NCI-H128 (cell line): Measurements from ENCODE around the gene VASP.
"Not testable (repeated sequence)": the region's sequence is repeated elsewhere in the genome, so short reads cannot be mapped to it uniquely, and the experiment has no call there.

Source experiments
- DNase-seq: peaks from one replicate; lab custom pipeline; 2025; ENCODE audit not compliant: unreplicated experiment; lab: John Stamatoyannopoulos, UW

VASP gene

GRCh38 chr19:45496349-45496953 lies 10.8 kb upstream of the VASP start:
- DNase-seq: no peak

DNA sequence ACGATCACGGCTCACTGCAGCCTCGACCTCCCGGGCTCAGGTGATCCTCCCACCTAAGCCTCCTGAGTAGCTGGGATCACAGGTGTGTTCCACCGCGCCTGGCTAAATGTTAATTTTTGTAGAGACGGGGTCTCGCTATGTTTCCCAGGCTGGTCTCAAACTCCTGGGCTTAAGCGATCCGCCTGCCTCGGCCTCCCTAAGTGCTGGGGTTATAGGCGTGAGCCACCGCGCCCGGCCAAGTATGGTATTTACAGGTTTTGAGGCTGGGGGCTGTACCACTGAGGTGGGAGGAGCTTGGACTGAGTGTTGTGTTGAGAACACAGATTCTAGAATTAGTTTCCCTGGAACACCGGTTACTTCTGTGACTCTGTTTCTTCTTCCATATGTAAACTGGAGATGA lies 9.5 kb upstream of the VASP start:
- no peak for DNase-seq

- DNase-seq: peak; percentile 14
Observed at GRCh38 chr19:45498411-45499195, 8.7 kb upstream of the VASP start, which contains the start of gene PPM1N. PPM1N (plus strand) TSS chr19:45498443; CDS start chr19:45498473, 30 bp downstream.

DNA sequence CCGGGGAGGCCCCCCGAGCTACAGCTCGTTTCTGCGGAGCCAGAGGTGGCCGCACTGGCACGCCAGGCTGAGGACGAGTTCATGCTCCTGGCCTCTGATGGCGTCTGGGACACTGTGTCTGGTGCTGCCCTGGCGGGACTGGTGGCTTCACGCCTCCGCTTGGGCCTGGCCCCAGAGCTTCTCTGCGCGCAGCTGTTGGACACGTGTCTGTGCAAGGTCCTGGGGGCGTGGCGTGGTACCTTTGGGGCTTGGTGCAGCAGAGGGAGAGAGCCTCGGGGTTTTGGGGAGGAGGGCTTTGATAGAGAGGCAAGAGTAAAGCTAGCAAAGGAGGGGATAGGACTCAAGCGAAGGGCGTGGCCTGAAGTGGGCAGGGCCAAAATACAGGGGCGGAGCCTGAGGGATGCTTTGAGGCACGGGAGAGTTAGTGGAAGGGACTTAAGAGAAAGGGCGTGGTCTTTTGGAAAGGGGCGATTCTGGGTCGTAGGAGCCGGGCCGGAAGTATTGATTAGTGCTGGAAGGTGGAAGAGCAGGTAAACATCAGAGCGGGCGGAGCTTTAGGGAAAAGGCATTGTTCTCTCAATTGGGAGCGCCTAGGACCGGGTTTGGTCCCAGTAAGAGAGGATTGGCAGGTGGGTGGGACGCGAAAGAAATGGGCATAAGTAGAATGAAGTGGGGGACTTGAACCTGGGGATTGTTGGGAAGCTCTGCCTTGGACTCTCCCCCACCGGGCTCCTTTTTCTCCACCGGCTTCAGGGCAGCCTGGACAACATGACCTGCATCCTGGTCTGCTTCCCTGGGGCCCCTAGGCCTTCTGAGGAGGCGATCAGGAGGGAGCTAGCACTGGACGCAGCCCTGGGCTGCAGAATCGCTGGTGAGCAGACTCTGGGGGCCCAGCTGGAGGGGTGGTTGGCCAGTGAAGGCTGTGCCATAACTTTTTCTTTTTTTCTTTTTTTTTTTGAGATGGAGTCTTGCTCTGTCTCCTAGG lies 7.8 kb upstream of the VASP start:
- peak; percentile 58 for DNase-seq

- no peak for DNase-seq
Observed at GRCh38 chr19:45500918-45501729, 6.2 kb upstream of the VASP start.

DNA sequence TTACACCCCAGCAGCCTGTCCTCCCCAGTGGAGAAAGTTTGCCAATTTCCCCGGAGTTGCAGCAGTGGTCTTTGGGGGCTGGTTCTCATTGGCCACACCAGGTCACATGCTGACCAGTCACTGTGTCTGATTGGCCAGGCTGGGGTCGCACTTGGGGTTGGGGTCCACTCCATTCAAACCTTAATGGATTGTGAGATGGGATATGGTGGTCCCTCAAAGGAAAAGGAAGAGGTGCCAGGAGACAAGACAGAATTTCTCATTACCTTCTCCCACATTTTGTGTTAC lies 5.6 kb upstream of the VASP start:
- no peak for DNase-seq

- DNase-seq: no peak
Observed at GRCh38 chr19:45502111-45502510, 5.2 kb upstream of the VASP start.

- DNase-seq: no peak
Observed at GRCh38 chr19:45503909-45504308, 3.4 kb upstream of the VASP start.

- no peak for DNase-seq
Observed at GRCh38 chr19:45505151-45505995, 1.9 kb upstream of the VASP start.

GRCh38 chr19:45505996-45506245 lies 1.4 kb upstream of the VASP start:
- no peak for DNase-seq

DNA sequence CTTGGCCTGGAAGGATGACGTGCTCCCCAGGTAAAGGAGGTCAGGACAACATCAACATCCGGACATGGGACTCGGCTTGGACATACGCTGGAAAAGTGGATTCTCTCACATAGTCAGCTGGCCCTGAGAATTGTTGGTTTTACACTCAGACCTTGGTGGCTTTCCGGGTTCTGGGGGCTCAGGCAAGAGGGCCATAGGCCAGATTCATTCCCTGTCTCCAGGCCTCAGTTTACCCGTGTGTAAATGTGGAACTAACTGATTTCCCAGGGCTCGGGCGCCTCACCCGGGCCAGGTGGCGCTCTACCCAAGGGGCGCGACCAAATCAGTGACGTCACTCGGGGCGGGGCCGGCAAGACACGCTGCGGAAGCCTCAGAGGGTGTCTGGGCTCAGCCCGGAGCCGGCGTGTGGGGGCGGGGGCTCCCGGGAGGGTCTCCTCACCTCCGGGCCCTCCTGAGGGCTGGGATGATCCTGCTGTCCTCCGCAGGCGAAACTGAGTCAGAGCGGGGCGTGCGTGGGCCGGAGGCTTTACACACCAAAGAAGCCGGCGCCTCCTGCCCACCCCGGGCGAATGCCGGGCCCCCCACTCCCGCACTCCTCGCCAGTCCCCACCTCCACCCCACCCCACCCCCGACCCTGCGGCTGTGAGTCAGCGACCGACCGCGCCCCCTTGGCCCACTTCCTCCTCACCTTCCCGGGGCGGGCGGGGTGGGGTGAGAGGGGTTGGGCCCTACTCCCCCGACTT lies 862 bp upstream of the VASP start:
- peak; percentile 79 for DNase-seq

- no peak for DNase-seq
Observed at GRCh38 chr19:45507872-45508416, 665 bp downstream of the VASP start.

GRCh38 chr19:45508417-45508860 lies 1.2 kb downstream of the VASP start:
- peak; percentile 31 for DNase-seq

DNA sequence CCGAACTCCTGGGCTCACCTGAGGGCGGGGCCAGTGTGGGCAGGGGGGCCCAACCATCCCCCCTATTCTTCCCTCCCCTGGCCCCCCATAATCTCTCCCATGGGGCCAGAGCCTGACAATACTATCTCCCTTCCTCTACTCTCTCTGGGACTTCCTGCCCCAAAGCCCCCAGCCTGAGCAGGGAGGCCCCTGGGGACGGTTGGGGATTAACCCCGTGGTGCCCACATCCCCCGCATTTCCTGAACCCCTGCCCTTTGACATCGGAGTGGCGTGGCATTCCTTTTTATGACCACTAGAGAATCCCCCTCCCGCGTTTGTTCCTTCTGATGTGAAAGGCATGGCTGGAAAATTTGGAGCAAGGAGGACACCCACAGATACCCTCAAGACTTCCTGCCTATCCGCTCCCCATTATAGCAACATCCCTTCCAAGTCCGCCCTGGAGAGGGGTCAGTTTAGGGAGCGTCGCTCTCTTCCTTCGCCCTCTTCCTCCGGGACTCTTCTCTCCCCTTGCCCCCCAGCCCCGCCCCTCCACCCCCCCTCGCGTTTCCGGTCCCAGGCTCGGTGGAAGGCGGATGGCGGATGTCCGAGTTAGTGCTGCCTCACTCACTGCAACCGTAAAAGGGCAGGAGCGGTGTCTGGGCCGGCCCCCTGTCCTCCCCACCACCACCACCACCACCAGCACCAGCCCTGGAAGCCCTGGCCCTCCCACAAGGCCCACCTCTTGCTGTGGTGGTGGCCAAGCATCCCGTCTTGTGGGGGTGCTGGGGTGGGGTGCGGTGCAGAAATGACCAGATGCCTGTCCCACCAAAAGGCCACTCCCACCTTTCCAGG lies 1.8 kb downstream of the VASP start:
- no peak for DNase-seq

DNA sequence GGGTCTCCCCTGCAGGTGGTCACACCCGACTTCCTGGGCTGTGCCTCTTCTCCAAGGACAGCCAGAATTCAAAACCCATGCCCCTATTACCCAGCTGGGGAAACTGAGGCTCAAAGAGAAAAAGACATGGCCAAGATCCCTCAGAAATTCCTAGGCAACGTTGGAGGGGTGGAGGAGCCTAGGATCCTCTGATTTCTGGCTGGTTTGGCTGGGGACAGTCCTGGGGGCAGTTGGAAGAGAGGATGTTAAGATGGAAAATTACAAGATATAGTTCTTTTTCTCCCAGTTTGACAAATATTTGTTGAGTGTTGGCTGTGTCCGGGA lies 2.4 kb downstream of the VASP start:
- no peak for DNase-seq

DNA sequence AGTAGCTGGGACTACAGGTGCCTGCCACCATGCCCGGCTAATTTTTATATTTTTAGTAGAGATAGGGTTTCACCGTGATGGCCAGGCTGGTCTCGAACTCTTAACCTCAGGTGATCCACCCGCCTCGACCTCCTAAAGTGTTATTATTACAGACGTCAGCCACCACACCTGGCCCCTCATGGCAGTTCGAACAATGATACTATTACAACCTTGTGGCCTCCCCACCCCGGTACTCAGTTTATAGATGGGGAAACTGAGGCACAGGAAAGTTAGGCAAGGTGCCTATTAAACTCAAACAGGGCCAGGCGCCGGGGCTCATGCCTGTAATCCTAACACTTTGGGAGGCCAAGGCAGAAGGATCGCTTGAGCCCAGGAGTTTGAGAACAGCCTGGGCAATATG lies 3.1 kb downstream of the VASP start:
- DNase-seq: not testable (repeated sequence)

DNA sequence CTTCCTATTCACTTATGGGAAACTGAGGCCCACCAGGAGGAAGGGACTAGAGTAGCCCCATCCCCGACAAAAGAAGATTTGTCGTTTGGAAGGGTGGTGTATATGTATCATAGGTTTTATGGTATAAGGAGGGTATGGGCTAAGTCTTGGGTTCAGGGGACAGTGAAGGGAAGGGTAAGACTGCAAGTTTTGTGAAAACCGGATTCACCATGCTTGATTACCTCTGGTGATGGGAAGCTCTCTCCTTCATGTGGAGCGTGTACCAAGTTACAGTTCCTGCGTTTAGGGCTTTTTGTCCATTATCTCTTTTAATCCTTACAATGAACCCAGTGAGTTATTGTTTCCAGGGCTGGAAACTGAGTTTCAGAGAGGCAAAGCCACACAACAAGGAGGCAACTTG lies 3.8 kb downstream of the VASP start:
- no peak for DNase-seq

DNA sequence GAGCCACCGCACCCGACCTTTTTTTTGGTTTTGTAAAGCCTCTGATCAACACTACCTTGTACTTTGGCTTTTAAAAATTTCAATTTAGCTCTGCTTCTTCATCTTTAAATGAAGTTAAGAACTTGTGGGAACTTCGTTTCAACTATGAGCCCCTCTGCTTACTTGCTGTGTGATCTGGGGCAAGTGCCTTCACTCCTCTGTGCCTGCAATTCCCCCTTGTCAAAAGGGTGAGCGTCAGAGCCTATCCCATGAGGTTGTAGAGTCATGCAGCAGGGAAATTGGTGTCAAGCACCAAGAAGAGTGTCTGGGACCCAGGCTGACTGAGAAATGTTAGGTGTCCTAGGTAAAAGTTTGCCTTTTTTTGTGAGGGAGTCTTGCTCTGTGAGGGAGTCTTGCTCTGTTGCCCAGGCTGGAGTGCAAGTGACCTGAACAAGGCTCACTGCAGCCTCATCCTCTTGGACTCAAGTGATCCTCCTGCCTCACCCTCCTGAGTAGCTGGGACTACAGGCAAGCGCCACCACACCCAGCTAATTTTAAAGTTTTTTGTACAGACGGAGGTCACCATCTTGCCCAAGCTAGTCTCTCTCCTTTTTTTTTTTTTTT lies 5.7 kb downstream of the VASP start:
- no peak for DNase-seq
